MM.1S (cell line): ENCODE measurements around the gene FUT3.

Source experiments
- DNase-seq: peaks from one replicate; pipeline ENCODE4 v3.0.0-alpha.2; 2015
- H2AFZ ChIP-seq: fragments of 300-600 bp; sonication (generic); 2 replicates; pipeline ENCODE4 v1.6.0; 2016; ENCODE audit warnings: antibody characterized with exemption, low read length
- H3F3A ChIP-seq: fragments of 300-600 bp; sonication (generic); 2 replicates; pipeline ENCODE4 v1.6.1; 2016; ENCODE audit warnings: mild to moderate bottlenecking, antibody characterized with exemption, low read length, moderate library complexity, mixed read lengths; ENCODE audit not compliant: insufficient read depth
- H3K27ac ChIP-seq: fragments of 300-600 bp; sonication (generic); 2 replicates; pipeline ENCODE4 v1.5.1; 2016; ENCODE audit warnings: mild to moderate bottlenecking, low read length
- H3K27me3 ChIP-seq: fragments of 300-600 bp; sonication (generic); replicated peaks from 2 replicates; pipeline ENCODE4 v1.6.0; 2016; ENCODE audit warnings: low read length; ENCODE audit not compliant: insufficient read depth
- H3K36me3 ChIP-seq: fragments of 300-600 bp; sonication (generic); replicated peaks from 2 replicates; pipeline ENCODE4 v1.6.1; 2016; ENCODE audit warnings: mild to moderate bottlenecking, low read length, mixed read lengths; ENCODE audit not compliant: insufficient read depth
- H3K4me1 ChIP-seq: fragments of 300-600 bp; sonication (generic); 2 replicates; pipeline ENCODE4 v1.6.1; 2016; ENCODE audit warnings: low read length, mixed read lengths
- H3K4me2 ChIP-seq: fragments of 300-600 bp; sonication (generic); 2 replicates; pipeline ENCODE4 v1.6.0; 2016; ENCODE audit warnings: low read depth, low read length
- H3K4me3 ChIP-seq: fragments of 300-600 bp; sonication (generic); 2 replicates; pipeline ENCODE4 v1.5.1; 2016; ENCODE audit warnings: low read length, mixed read lengths
- H3K79me2 ChIP-seq: fragments of 300-600 bp; sonication (generic); 2 replicates; pipeline ENCODE4 v1.6.1; 2016; ENCODE audit warnings: mixed run types, low read length, mixed read lengths
- H3K9ac ChIP-seq: fragments of 300-600 bp; sonication (generic); 2 replicates; pipeline ENCODE4 v1.6.1; 2016; ENCODE audit warnings: low read length, mixed read lengths
- H3K9me2 ChIP-seq: fragments of 300-600 bp; sonication (generic); replicated peaks from 2 replicates; pipeline ENCODE4 v1.6.1; 2016; ENCODE audit warnings: mild to moderate bottlenecking, low read length, mixed read lengths; ENCODE audit not compliant: insufficient read depth
- H3K9me3 ChIP-seq: fragments of 300-600 bp; sonication (generic); replicated peaks from 2 replicates; pipeline ENCODE4 v1.6.1; 2016; ENCODE audit warnings: mild to moderate bottlenecking, low read length, mixed read lengths; ENCODE audit not compliant: insufficient read depth
- H4K20me1 ChIP-seq: fragments of 300-600 bp; sonication (generic); 2 replicates; pipeline ENCODE4 v1.6.1; 2016; ENCODE audit warnings: mild to moderate bottlenecking, low read length, moderate library complexity, mixed read lengths; ENCODE audit not compliant: insufficient read depth
- EZH2 ChIP-seq: fragments of 300-600 bp; sonication (generic); optimal IDR thresholded peaks from 2 replicates; pipeline ENCODE3; 2017; ENCODE audit warnings: low read depth, mild to moderate bottlenecking, antibody characterized with exemption, low read length, mixed read lengths
- EZH2phosphoT487 ChIP-seq: fragments of 300-600 bp; sonication (generic); IDR thresholded peaks from 2 replicates; pipeline ENCODE4 v1.6.1; 2018; ENCODE audit warnings: antibody characterized with exemption, low read length
- TF ChIP-seq, protein P1 (sequence below): fragments of 300-600 bp; sonication (generic); IDR thresholded peaks from 2 replicates; pipeline ENCODE4 v1.5.1; 2016; ENCODE audit warnings: antibody characterized with exemption, low read length, mixed read lengths

FUT3 gene

GRCh38 chr19:5826531-5827341, 24.5 kb downstream of the FUT3 start:
- Histone ChIP-seq H3K4me1 (peaks cover 15% of the 10 kb centered on the region), H3K27me3 (peaks cover 51% of the 10 kb centered on the region), H3K9me3 (no peaks in the 10 kb centered on the region), H4K20me1 (no peaks in the 10 kb centered on the region), H3K9me2 (no peaks in the 10 kb centered on the region), H2AFZ (peak overlapping the region; percentile 60), H3K4me3 (peak overlapping the region; percentile 59), H3K27ac (peak overlapping the region; percentile 75), H3K79me2 (no peaks in the 10 kb centered on the region), H3F3A (peaks cover 14% of the 10 kb centered on the region), H3K36me3 (no peaks in the 10 kb centered on the region), H3K4me2 (peak overlapping the region; percentile 84), H3K9ac (peak overlapping the region; percentile 29)
- peak; percentile 94 for DNase-seq
- TF ChIP-seq, protein P1, sequence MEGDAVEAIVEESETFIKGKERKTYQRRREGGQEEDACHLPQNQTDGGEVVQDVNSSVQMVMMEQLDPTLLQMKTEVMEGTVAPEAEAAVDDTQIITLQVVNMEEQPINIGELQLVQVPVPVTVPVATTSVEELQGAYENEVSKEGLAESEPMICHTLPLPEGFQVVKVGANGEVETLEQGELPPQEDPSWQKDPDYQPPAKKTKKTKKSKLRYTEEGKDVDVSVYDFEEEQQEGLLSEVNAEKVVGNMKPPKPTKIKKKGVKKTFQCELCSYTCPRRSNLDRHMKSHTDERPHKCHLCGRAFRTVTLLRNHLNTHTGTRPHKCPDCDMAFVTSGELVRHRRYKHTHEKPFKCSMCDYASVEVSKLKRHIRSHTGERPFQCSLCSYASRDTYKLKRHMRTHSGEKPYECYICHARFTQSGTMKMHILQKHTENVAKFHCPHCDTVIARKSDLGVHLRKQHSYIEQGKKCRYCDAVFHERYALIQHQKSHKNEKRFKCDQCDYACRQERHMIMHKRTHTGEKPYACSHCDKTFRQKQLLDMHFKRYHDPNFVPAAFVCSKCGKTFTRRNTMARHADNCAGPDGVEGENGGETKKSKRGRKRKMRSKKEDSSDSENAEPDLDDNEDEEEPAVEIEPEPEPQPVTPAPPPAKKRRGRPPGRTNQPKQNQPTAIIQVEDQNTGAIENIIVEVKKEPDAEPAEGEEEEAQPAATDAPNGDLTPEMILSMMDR = peak; percentile 20
- TF ChIP-seq EZH2phosphoT487 (no peak), EZH2 (no peak)

DNA sequence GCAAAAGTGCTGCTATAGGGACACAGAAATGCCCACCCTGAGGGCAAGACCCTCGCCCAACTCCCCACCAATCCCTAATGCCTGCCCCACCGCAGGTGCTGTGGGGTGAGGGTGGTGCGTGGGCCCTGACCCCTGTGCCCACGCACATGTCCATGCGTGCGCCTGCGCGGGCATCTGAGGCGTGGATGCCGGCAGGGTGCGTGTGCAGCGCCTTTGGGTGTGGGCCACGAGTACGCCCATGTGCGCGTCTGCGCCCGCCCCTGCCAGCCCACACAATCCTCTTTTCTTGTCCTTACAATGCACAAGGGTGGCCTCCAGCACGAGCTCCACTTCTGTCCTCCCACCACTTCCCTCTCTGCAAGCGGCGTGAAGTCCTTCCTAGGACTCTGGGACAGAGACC, 26.1 kb downstream of the FUT3 start:
- H3K27me3 ChIP-seq = peaks cover 59% of the 10 kb centered on the region
- no peak overlapping the region for H3K9ac ChIP-seq
- TF ChIP-seq EZH2 (no peak), EZH2phosphoT487 (no peak)
- TF ChIP-seq, protein P1 = no peak
- no peak overlapping the region for H3K4me3 ChIP-seq
- DNase-seq = no peak
- H2AFZ ChIP-seq = no peak overlapping the region
- peaks cover 15% of the 10 kb centered on the region for H3K4me1 ChIP-seq
- H3K9me3 ChIP-seq = no peaks in the 10 kb centered on the region
- no peak overlapping the region for H3K4me2 ChIP-seq
- H3K27ac ChIP-seq = no peak overlapping the region
- peaks cover 14% of the 10 kb centered on the region for H3F3A ChIP-seq
- H3K9me2 ChIP-seq = no peaks in the 10 kb centered on the region
- no peaks in the 10 kb centered on the region for H4K20me1 ChIP-seq
- no peaks in the 10 kb centered on the region for H3K79me2 ChIP-seq
- no peaks in the 10 kb centered on the region for H3K36me3 ChIP-seq

- Histone ChIP-seq H3K9me3 (no peaks in the 10 kb centered on the region), H3K4me2 (no peak overlapping the region), H3K27me3 (peaks cover 55% of the 10 kb centered on the region), H4K20me1 (no peaks in the 10 kb centered on the region), H3F3A (peaks cover 14% of the 10 kb centered on the region), H3K27ac (no peak overlapping the region), H3K36me3 (no peaks in the 10 kb centered on the region), H3K9me2 (no peaks in the 10 kb centered on the region), H3K9ac (no peak overlapping the region), H3K4me1 (peaks cover 15% of the 10 kb centered on the region), H3K4me3 (no peak overlapping the region), H3K79me2 (no peaks in the 10 kb centered on the region), H2AFZ (no peak overlapping the region)
- no peak for DNase-seq
- TF ChIP-seq EZH2phosphoT487 (no peak), EZH2 (no peak)
- TF ChIP-seq, protein P1 = no peak
Observed at GRCh38 chr19:5824751-5825150, 26.5 kb downstream of the FUT3 start.
